Upper lobe of right lung (tissue), 1 donor: ENCODE measurements around the gene BMPR1B. TPM values are rescaled to one million over a fixed set of nuclear protein-coding genes. Genes with fewer than 3 reads are reported as not detected.

Experiments
- ATAC-seq: fragments of 200-7000 bp; cut with Tn5 transposase; one replicate; pipeline ENCODE4 v1.9.1; 2020; ENCODE audit warnings: mild to moderate bottlenecking, moderate library complexity
- DNase-seq: peaks from one replicate; pipeline ENCODE4 v3.0.0-alpha.2; 2020
- H3K27ac ChIP-seq: fragments of 200-600 bp; one replicate; pipeline ENCODE4 v1.8.0; 2022
- H3K27me3 ChIP-seq: fragments of 200-600 bp; one replicate; pipeline ENCODE4 v1.8.0; 2022; ENCODE audit warnings: mild to moderate bottlenecking
- H3K36me3 ChIP-seq: fragments of 200-600 bp; one replicate; pipeline ENCODE4 v1.8.0; 2022
- H3K4me1 ChIP-seq: fragments of 200-600 bp; one replicate; pipeline ENCODE4 v1.8.0; 2022
- H3K4me3 ChIP-seq: fragments of 200-600 bp; one replicate; pipeline ENCODE4 v1.8.0; 2022; ENCODE audit warnings: mild to moderate bottlenecking
- H3K9me3 ChIP-seq: fragments of 200-600 bp; one replicate; pipeline ENCODE4 v1.8.0; 2022
- intact Hi-C: fragments of 100-400 bp; cut with DNase I; formaldehyde crosslinking; loops from one replicate; pipeline ENCODE4 v1.11.0; 2022
- total RNA-seq: library from RNA; stranded (reverse); fragmentation: NEBNext Ultra II Directional; extraction: Animal tissue kit (Norgen Biotek cat#: 25700); gene quantifications from one replicate; pipeline ENCODE4 v1.2.1, GENCODE V29; 2021
- TF ChIP-seq, protein P1 (sequence below): fragments of 200-600 bp; IDR thresholded peaks from one replicate; pipeline ENCODE4 v1.8.0; 2022; ENCODE audit warnings: antibody characterized with exemption
- donor health status: DM: no; HTN: yes; CAD: no; lungs with severe emphysema.

Gene BMPR1B
- total RNA-seq, 1 donor from 2014 or later, result 3.0 TPM

- ATAC-seq (no peak), DNase-seq (no peak)
- Histone ChIP-seq H3K27ac (no peak overlapping the region), H3K27me3 (no peaks in the 10 kb centered on the region), H3K4me3 (no peak overlapping the region), H3K4me1 (no peaks in the 10 kb centered on the region), H3K36me3 (no peaks in the 10 kb centered on the region), H3K9me3 (no peaks in the 10 kb centered on the region)
- TF ChIP-seq, protein P1, sequence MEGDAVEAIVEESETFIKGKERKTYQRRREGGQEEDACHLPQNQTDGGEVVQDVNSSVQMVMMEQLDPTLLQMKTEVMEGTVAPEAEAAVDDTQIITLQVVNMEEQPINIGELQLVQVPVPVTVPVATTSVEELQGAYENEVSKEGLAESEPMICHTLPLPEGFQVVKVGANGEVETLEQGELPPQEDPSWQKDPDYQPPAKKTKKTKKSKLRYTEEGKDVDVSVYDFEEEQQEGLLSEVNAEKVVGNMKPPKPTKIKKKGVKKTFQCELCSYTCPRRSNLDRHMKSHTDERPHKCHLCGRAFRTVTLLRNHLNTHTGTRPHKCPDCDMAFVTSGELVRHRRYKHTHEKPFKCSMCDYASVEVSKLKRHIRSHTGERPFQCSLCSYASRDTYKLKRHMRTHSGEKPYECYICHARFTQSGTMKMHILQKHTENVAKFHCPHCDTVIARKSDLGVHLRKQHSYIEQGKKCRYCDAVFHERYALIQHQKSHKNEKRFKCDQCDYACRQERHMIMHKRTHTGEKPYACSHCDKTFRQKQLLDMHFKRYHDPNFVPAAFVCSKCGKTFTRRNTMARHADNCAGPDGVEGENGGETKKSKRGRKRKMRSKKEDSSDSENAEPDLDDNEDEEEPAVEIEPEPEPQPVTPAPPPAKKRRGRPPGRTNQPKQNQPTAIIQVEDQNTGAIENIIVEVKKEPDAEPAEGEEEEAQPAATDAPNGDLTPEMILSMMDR, result no peak
- intact Hi-C loops, result no loop called here
These were observed 212.9 kb downstream of the BMPR1B start for GRCh38 chr4:94970650-94971049.

GRCh38 chr4:94974773-94975172 is 217.0 kb downstream of the BMPR1B start:
- H3K9me3 ChIP-seq, result no peaks in the 10 kb centered on the region
- ATAC-seq, result no peak
- H3K36me3 ChIP-seq, result no peaks in the 10 kb centered on the region
- TF ChIP-seq, protein P1, result no peak
- no peak overlapping the region for H3K27ac ChIP-seq
- no peak for DNase-seq
- no peak overlapping the region for H3K4me3 ChIP-seq
- no peaks in the 10 kb centered on the region for H3K27me3 ChIP-seq
- no peaks in the 10 kb centered on the region for H3K4me1 ChIP-seq
- intact Hi-C loops, result no loop called here

DNA sequence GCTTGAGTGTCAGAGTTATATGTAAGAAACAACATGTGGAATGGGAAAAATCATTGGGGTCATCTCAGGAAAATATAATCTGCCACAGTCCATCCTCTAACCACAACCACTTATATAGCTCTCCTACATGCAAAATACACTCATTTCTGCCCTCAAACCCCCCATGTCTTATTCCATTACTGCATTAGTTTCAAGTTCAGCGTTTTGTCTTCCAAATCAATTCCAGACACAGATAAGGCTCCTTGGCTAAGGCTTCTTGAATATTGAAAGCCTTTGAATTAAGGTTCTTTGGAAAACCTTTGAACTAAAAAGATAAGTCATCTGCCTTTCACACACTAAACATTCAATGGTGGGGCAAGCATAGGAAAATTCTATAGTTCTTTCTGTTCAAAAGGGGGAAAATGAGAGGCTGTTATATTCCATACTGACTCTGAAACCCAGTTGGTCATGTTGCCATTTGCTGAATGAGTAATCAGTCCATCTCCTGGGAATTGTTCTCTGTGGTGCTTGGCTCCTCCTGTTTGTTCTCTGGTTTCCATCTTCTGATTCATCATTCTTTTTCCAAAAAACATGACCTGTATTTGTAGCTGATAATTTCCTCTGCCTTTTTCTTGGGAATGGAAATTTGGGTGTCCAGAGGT is 218.7 kb downstream of the BMPR1B start:
- Histone ChIP-seq H3K9me3 (no peaks in the 10 kb centered on the region), H3K4me3 (no peak overlapping the region), H3K27ac (no peak overlapping the region), H3K4me1 (no peaks in the 10 kb centered on the region), H3K27me3 (no peaks in the 10 kb centered on the region), H3K36me3 (no peaks in the 10 kb centered on the region)
- intact Hi-C loops, result no loop called here
- no peak for DNase-seq
- TF ChIP-seq, protein P1, result no peak
- no peak for ATAC-seq

GRCh38 chr4:94978904-94979303 is 221.1 kb downstream of the BMPR1B start:
- Histone ChIP-seq H3K27ac (no peak overlapping the region), H3K27me3 (no peaks in the 10 kb centered on the region), H3K4me3 (no peak overlapping the region), H3K9me3 (no peaks in the 10 kb centered on the region), H3K36me3 (no peaks in the 10 kb centered on the region), H3K4me1 (no peaks in the 10 kb centered on the region)
- intact Hi-C loops, result no loop called here
- TF ChIP-seq, protein P1, result no peak
- no peak for ATAC-seq
- no peak for DNase-seq

- Histone ChIP-seq H3K27me3 (no peaks in the 10 kb centered on the region), H3K4me1 (no peaks in the 10 kb centered on the region), H3K4me3 (no peak overlapping the region), H3K27ac (no peak overlapping the region), H3K36me3 (no peaks in the 10 kb centered on the region), H3K9me3 (no peaks in the 10 kb centered on the region)
- DNase-seq, result no peak
- intact Hi-C loops, result no loop called here
- no peak for ATAC-seq
- TF ChIP-seq, protein P1, result no peak
These were observed 221.9 kb downstream of the BMPR1B start for GRCh38 chr4:94979621-94980020.
